ENCODE data around the gene PTPRN2. TPM values are rescaled to one million over a fixed set of nuclear protein-coding genes. Genes with fewer than 3 reads are reported as not detected.

PTPRN2 gene
- total and polyA plus RNA-seq, 2 donors (not counting 3 experiments of a cell fraction or from before 2014, with no cell fraction given) = 0.62 to 0.88 TPM

DNA sequence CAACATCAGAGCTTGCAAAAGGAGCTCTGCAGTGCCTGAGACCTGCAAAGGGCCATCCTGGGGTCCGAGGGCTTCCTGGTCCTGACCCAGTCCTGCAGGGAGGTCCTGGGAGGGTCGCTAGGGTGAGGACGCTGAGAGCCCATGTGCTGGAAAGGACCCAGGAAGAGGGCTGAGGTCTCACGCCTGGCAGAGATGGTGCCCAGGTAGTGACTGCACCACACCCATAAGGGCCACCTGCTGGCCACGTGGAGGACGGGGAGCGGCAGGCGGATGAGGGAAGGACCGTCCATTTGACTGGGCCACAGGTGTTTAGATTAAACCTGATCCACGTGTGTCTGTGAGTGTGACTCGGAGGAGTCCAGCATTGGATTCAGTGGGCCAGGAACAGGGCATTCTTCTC, 858.1 kb downstream of the PTPRN2 start:
- H3K9me1 ChIP-seq (replicated peaks; ENCODE audit: control insufficient read depth, extremely low read depth, insufficient read depth, low read length) = no peaks in the 10 kb centered on the region
- BruUV-seq (replicated peaks) = no TSS peak
- H4K20me1 ChIP-seq (replicated peaks; ENCODE audit: control insufficient read depth, extremely low read depth, insufficient read depth, low read length) = no peaks in the 10 kb centered on the region
- H3K79me2 ChIP-seq (ENCODE audit: control insufficient read depth, insufficient read depth, low read length) = no peaks in the 10 kb centered on the region
- H3K4me1 ChIP-seq (ENCODE audit: control insufficient read depth, extremely low read depth, insufficient read depth, low read length) = no peaks in the 10 kb centered on the region
- no peaks in the 10 kb centered on the region for H3K9me3 ChIP-seq (replicated peaks; ENCODE audit: control insufficient read depth, insufficient read depth, low read length)
- dilution Hi-C loops (cut with MboI; ENCODE audit: extremely low pct_ligation_motif_present, low sequenced_read_pairs) (no loop called here), intact Hi-C loops (cut with micrococcal nuclease) (no loop called here)
- ChIA-PET CTCF (no interaction called here), POLR2A (no interaction called here)
- H3K4me3 ChIP-seq (replicated peaks in 1 of 3; ENCODE audit: insufficient read depth in 1 of 3, low read depth in 1 of 3, low read length in 3 of 3) = no peak overlapping the region
- no peak overlapping the region for H2AFZ ChIP-seq (ENCODE audit: low read depth, low read length)
- no peaks in the 10 kb centered on the region for H3K27me3 ChIP-seq (ENCODE audit: control insufficient read depth in 2 of 2, insufficient read depth in 2 of 2, low read length in 2 of 2)
- FAIRE-seq = no peak
- no peak overlapping the region for H3K27ac ChIP-seq (ENCODE audit: insufficient read depth, low read depth, low read length)
- TF ChIP-seq GATA2 (IDR thresholded peaks at IDR 0.05; ENCODE audit: insufficient read depth, insufficient read length, low read depth, low read length) (no peak), FOS (IDR thresholded peaks at IDR 0.05; ENCODE audit: borderline replicate concordance, insufficient read depth, low read length) (no peak), EZH2 (IDR thresholded peaks at IDR 0.05; ENCODE audit: borderline replicate concordance, low read depth, low read length, severe bottlenecking) (no peak), POLR2AphosphoS5 (IDR thresholded peaks at IDR 0.05; ENCODE audit: insufficient read depth, low read depth, low read length) (no peak), POLR2A (IDR thresholded peaks at IDR 0.05; ENCODE audit: low read depth, low read length) (no peak), MYC (IDR thresholded peaks at IDR 0.05; ENCODE audit: low read depth, low read length) (no peak)
- TF ChIP-seq, protein P1, sequence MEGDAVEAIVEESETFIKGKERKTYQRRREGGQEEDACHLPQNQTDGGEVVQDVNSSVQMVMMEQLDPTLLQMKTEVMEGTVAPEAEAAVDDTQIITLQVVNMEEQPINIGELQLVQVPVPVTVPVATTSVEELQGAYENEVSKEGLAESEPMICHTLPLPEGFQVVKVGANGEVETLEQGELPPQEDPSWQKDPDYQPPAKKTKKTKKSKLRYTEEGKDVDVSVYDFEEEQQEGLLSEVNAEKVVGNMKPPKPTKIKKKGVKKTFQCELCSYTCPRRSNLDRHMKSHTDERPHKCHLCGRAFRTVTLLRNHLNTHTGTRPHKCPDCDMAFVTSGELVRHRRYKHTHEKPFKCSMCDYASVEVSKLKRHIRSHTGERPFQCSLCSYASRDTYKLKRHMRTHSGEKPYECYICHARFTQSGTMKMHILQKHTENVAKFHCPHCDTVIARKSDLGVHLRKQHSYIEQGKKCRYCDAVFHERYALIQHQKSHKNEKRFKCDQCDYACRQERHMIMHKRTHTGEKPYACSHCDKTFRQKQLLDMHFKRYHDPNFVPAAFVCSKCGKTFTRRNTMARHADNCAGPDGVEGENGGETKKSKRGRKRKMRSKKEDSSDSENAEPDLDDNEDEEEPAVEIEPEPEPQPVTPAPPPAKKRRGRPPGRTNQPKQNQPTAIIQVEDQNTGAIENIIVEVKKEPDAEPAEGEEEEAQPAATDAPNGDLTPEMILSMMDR (IDR thresholded peaks at IDR 0.05; ENCODE audit: extremely low read depth in 1 of 2, insufficient read depth in 1 of 2, low read depth in 1 of 2, low read length in 2 of 2) = no peak
- no peak overlapping the region for H3K9ac ChIP-seq (replicated peaks; ENCODE audit: extremely low read depth, insufficient read depth, low read length)
- H3K4me2 ChIP-seq (ENCODE audit: insufficient read depth, low read length) = no peak overlapping the region
- no peak for DNase-seq (ENCODE audit: low read depth, low spot score)
- no peaks in the 10 kb centered on the region for H3K36me3 ChIP-seq (ENCODE audit: control insufficient read depth in 2 of 2, extremely low read depth in 1 of 2, insufficient read depth in 2 of 2, low read length in 2 of 2)

Measured in endothelial cell of umbilical vein (primary cell).